Brain microvascular endothelial cell (primary cell): ENCODE results near the gene EPB41L5.

Source experiments
- DNase-seq: peaks from one replicate; pipeline ENCODE4 v3.0.0-alpha.2; 2020
- H3K27ac ChIP-seq: fragments of 250-450 bp; sonication (Bioruptor Pico); 2 replicates; pipeline ENCODE4 v1.5.1; 2020; ENCODE audit warnings: mild to moderate bottlenecking, moderate library complexity
- H3K27me3 ChIP-seq: fragments of 250-450 bp; sonication (Bioruptor Pico); replicated peaks from 2 replicates; pipeline ENCODE4 v1.5.1; 2020; ENCODE audit warnings: mild to moderate bottlenecking
- H3K36me3 ChIP-seq: fragments of 250-450 bp; sonication (Bioruptor Pico); replicated peaks from 2 replicates; pipeline ENCODE4 v1.5.1; 2020; ENCODE audit warnings: mild to moderate bottlenecking
- H3K4me3 ChIP-seq: 2 replicates; pipeline ENCODE4 v1.5.1; 2011; ENCODE audit warnings: low read depth, mild to moderate bottlenecking, control low read depth, low read length, moderate library complexity
- in situ Hi-C: cut with HindIII; loops from 2 replicates; pipeline ENCODE4 v1.10.0; 2017; ENCODE audit warnings: low sequenced_read_pairs, low pct_ligation_motif_present
- TF ChIP-seq, protein P1 (sequence below): IDR thresholded peaks from 2 replicates; pipeline ENCODE4 v1.5.1; 2011; ENCODE audit warnings: low read depth, mild to moderate bottlenecking, moderate library complexity, low read length, control low read depth, inconsistent platforms; ENCODE audit errors: missing control alignments

EPB41L5 gene

DNA sequence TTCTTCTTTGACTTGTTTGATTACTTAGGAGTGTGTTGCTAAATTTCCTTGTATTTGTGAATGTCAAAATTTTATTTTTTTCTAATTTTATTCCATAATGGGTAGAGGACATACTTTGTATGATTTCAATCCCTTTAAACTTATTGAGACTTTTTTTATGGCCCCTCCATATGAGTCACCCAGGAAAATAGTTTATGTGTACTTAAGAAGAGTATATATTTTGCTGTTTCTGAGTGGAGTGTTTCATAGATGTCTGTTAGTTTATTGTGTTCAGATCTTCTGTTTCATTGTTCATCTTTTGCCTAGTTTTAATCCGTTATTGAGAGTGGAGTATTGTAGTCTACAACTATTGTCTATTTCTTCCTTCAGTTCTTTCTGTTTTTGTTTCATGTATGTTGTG is 81.9 kb downstream of the EPB41L5 start:
- in situ Hi-C loops, result no loop called here
- TF ChIP-seq, protein P1, sequence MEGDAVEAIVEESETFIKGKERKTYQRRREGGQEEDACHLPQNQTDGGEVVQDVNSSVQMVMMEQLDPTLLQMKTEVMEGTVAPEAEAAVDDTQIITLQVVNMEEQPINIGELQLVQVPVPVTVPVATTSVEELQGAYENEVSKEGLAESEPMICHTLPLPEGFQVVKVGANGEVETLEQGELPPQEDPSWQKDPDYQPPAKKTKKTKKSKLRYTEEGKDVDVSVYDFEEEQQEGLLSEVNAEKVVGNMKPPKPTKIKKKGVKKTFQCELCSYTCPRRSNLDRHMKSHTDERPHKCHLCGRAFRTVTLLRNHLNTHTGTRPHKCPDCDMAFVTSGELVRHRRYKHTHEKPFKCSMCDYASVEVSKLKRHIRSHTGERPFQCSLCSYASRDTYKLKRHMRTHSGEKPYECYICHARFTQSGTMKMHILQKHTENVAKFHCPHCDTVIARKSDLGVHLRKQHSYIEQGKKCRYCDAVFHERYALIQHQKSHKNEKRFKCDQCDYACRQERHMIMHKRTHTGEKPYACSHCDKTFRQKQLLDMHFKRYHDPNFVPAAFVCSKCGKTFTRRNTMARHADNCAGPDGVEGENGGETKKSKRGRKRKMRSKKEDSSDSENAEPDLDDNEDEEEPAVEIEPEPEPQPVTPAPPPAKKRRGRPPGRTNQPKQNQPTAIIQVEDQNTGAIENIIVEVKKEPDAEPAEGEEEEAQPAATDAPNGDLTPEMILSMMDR, result no peak
- Histone ChIP-seq H3K4me3 (no peak overlapping the region), H3K27me3 (no peaks in the 10 kb centered on the region), H3K36me3 (no peaks in the 10 kb centered on the region), H3K27ac (no peak overlapping the region)
- DNase-seq, result no peak

DNA sequence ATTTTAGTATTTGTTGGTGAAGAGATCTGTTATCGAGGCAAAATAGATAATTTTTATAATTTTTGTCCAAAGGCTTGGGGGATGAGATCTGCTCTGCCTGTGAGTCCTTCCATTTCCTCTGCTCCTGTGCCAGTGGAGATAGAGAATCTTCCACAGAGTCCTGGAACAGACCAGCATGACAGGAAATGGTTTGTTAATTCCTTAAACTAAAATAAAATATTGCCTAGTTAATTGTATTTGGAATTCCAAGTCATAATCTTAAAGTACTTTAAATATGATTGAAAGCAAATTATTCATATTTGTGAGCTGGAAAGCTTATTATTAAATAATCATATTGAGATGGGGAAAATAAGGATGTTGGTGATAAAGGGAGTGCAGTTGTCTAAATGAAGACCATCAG is 87.8 kb downstream of the EPB41L5 start:
- Histone ChIP-seq H3K27ac (no peak overlapping the region), H3K36me3 (no peaks in the 10 kb centered on the region), H3K27me3 (no peaks in the 10 kb centered on the region), H3K4me3 (no peak overlapping the region)
- in situ Hi-C loops, result no loop called here
- TF ChIP-seq, protein P1, result no peak
- no peak for DNase-seq

DNA sequence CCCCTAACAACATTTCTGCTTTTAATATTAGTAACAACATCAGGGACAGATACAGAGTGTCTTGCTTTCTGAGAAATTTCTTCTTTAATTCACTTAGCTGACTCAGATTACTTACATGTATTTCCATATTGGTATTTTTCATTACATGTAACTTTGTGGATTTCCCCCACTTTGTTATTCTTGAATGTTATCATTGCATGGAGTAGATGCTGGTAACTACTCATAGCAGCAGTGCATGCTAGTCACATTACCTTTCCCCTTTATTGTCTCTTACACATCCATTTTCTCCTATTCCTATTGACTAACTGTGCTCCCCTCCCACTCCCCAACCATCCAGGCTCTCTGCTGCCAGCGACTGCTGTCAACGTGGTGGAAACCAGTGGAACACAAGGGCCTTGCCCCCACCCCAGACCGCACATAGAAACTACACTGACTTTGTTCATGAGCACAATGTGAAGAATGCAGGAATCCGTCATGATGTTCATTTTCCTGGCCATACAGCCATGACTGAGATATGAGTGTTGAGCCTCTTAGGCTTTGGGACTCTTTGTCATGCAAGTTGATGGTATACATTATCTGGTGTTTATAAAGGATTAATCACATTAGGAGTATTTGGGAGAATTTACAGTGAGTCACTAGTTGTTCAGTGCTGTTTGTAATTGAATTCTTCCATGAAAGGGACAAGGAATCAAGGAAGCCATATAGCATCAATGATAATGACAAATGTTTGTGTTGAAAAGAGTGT is 91.0 kb downstream of the EPB41L5 start:
- Histone ChIP-seq H3K27ac (peak overlapping the region; percentile 62), H3K36me3 (no peaks in the 10 kb centered on the region), H3K27me3 (no peaks in the 10 kb centered on the region), H3K4me3 (no peak overlapping the region)
- TF ChIP-seq, protein P1, result no peak
- peak; percentile 96 for DNase-seq
- in situ Hi-C loops, result no loop called here

DNA sequence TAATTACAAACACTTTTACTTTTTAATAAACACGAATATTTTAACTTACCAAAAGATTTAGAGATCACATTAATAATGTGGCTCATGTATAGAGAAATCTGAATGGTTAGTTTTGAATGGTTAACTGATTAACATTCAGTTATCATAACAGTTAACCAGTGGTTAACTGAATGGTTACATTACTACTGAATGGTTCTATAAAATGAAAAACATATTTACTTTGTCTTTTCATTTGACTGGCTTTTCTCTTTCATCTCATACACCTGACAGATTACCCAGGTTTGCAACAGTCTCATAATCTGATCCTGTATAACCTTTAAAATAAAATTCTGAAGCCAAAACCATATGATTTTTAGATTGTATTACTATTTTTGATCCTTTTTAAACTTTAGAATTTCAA is 91.9 kb downstream of the EPB41L5 start:
- no peak overlapping the region for H3K4me3 ChIP-seq
- H3K27me3 ChIP-seq, result no peaks in the 10 kb centered on the region
- no peaks in the 10 kb centered on the region for H3K36me3 ChIP-seq
- no peak for DNase-seq
- H3K27ac ChIP-seq, result peak overlapping the region; percentile 62
- in situ Hi-C loops, result no loop called here
- TF ChIP-seq, protein P1, result no peak

DNA sequence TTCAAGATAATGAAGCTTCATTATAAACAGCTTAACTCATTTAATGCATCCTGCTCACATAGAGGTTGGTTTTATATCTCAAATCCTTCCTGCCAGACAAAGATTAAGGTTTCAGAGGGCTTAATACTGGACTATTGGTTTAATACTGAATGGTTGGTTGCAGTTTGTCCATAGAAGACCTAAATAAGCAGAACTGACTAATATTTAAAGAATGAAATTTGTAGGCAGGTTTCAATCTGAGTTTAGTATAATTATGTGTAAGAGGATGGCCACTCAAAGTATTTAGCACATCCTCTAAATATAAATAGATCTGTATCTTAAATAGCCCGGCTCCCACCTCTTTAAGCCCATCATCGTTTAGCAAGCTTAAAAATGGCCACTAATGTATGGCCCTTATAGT is 92.5 kb downstream of the EPB41L5 start:
- no peak for DNase-seq

More for the DNA sequence above, 92.5 kb downstream of the EPB41L5 start:
- Histone ChIP-seq H3K27me3 (no peaks in the 10 kb centered on the region), H3K36me3 (no peaks in the 10 kb centered on the region), H3K27ac (no peak overlapping the region), H3K4me3 (no peak overlapping the region)
- TF ChIP-seq, protein P1, result no peak
- in situ Hi-C loops, result no loop called here
